HEK293T (cell line): ENCODE data around the gene CDRT4.
"Not testable (repeated sequence)": the region's sequence is repeated elsewhere in the genome, so short reads cannot be mapped to it uniquely, and the experiment has no call there.

Experiments used
- CTCF ChIA-PET: fragments of 350-600 bp; formaldehyde crosslinking; extraction: SDS; loops from one replicate; lab custom pipeline; 2021; ENCODE audit warnings: antibody characterized with exemption, inconsistent platforms; lab: Yijun Ruan, JAX
- POLR2A ChIA-PET: fragments of 350-600 bp; formaldehyde crosslinking; extraction: SDS; loops from one replicate; lab custom pipeline; 2020; ENCODE audit warnings: antibody characterized with exemption, inconsistent platforms; lab: Yijun Ruan, JAX
- DNase-seq: peaks from one replicate; pipeline ENCODE4 v3.0.0; 2012; ENCODE audit warnings: mixed read lengths; ENCODE audit errors: extremely low spot score
- ARNT ChIP-seq: fragments of 450-650 bp; IDR thresholded peaks from 2 replicates; pipeline ENCODE4 v1.6.1; 2017; ENCODE audit warnings: mild to moderate bottlenecking
- BHLHE40 ChIP-seq: fragments of 450-650 bp; IDR thresholded peaks from 2 replicates; pipeline ENCODE4 v1.6.1; 2016; ENCODE audit warnings: mild to moderate bottlenecking, moderate library complexity, borderline replicate concordance
- CTBP1 ChIP-seq: fragments of 450-650 bp; IDR thresholded peaks from 2 replicates; pipeline ENCODE4 v1.6.1; 2016; ENCODE audit warnings: borderline replicate concordance
- ELF4 ChIP-seq: fragments of 450-650 bp; IDR thresholded peaks from 2 replicates; pipeline ENCODE4 v1.6.1; 2017; ENCODE audit warnings: antibody characterized with exemption
- FOXA1 ChIP-seq: fragments of 450-650 bp; IDR thresholded peaks from 2 replicates; pipeline ENCODE4 v1.6.1; 2016; ENCODE audit warnings: mild to moderate bottlenecking
- FOXK2 ChIP-seq: fragments of 450-650 bp; IDR thresholded peaks from 2 replicates; pipeline ENCODE4 v1.6.1; 2016; ENCODE audit warnings: mild to moderate bottlenecking
- FOXM1 ChIP-seq: fragments of 450-650 bp; IDR thresholded peaks from 2 replicates; pipeline ENCODE4 v1.6.1; 2017; ENCODE audit warnings: mild to moderate bottlenecking, borderline replicate concordance
- HDGF ChIP-seq: fragments of 450-650 bp; IDR thresholded peaks from 2 replicates; pipeline ENCODE4 v1.6.1; 2017; ENCODE audit warnings: antibody characterized with exemption, borderline replicate concordance
- L3MBTL2 ChIP-seq: fragments of 450-650 bp; conservative IDR thresholded peaks from 2 replicates; pipeline ENCODE4 v1.6.1; 2016; ENCODE audit warnings: mild to moderate bottlenecking
- LEF1 ChIP-seq: fragments of 450-650 bp; IDR thresholded peaks from 2 replicates; pipeline ENCODE4 v1.6.1; 2017; ENCODE audit warnings: mild to moderate bottlenecking, borderline replicate concordance
- NFRKB ChIP-seq: fragments of 450-650 bp; IDR thresholded peaks from 2 replicates; pipeline ENCODE4 v1.6.1; 2016; ENCODE audit warnings: mild to moderate bottlenecking, moderate library complexity
- SP1 ChIP-seq: fragments of 450-650 bp; IDR thresholded peaks from 2 replicates; pipeline ENCODE4 v1.6.1; 2017
- SUZ12 ChIP-seq: fragments of 450-650 bp; IDR thresholded peaks from 2 replicates; pipeline ENCODE4 v1.6.1; 2016; ENCODE audit warnings: mild to moderate bottlenecking
- TARDBP ChIP-seq: fragments of 450-650 bp; IDR thresholded peaks from 2 replicates; pipeline ENCODE4 v1.6.1; 2016
- ZNF384 ChIP-seq: fragments of 450-650 bp; IDR thresholded peaks from 2 replicates; pipeline ENCODE4 v1.6.1; 2016
- TF ChIP-seq, protein P1 (sequence below): fragments of 450-650 bp; IDR thresholded peaks from 2 replicates; pipeline ENCODE4 v1.6.1; 2016

The CDRT4 gene

DNA sequence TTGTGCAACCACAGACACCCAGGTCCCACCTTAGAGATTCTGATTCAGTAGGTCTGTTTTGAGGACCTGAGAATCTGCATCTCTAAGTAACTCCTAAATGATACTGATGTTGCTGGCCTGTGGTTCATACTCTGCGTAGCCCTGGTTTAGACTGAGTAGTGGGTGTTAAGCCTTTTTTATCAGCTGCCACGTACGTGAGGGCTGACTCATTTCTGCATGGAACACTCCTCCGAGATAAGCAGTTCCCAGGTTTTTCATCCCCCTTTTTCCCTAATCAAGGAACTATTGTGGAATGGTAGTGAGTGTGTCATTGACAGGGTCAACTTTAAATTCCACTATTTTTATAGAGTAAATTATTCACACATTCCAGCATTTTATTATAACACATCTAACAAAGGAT lies 26.1 kb downstream of the CDRT4 start:
- no peak for DNase-seq
- TF ChIP-seq, protein P1, sequence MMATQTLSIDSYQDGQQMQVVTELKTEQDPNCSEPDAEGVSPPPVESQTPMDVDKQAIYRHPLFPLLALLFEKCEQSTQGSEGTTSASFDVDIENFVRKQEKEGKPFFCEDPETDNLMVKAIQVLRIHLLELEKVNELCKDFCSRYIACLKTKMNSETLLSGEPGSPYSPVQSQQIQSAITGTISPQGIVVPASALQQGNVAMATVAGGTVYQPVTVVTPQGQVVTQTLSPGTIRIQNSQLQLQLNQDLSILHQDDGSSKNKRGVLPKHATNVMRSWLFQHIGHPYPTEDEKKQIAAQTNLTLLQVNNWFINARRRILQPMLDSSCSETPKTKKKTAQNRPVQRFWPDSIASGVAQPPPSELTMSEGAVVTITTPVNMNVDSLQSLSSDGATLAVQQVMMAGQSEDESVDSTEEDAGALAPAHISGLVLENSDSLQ, result no peak
- TF ChIP-seq CTBP1 (no peak), ELF4 (no peak), ZNF384 (no peak), FOXM1 (no peak), BHLHE40 (no peak), NFRKB (no peak), FOXK2 (no peak), TARDBP (no peak), FOXA1 (no peak)
- CTCF ChIA-PET, result no interaction called here
- POLR2A ChIA-PET, result no interaction called here

DNA sequence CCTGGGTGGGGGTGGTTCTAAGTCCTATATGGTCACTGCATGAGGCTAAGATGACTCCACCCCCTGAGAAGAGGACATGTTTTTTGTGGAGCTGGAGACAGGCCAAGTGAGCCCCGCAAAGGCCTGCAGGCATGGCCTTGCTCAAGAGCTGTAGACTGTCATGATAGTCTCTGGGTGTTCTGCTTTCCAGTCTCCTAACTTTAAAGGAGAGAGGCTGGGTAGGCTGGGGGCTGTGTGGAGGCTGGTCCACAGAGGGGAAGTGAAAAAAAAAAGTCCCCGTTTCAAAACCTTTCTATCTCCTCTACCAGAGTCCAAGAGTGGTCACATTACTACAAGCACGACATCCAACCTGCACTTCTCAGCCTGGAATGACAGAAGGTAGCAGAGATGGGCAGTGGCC lies 27.1 kb downstream of the CDRT4 start:
- no peak for TF ChIP-seq NFRKB
- TF ChIP-seq CTBP1, result no peak
- no peak for TF ChIP-seq L3MBTL2
- no peak for TF ChIP-seq BHLHE40
- no peak for TF ChIP-seq LEF1
- TF ChIP-seq ZNF384, result no peak
- TF ChIP-seq ARNT, result no peak
- TF ChIP-seq FOXA1, result no peak
- no peak for TF ChIP-seq HDGF
- no peak for TF ChIP-seq FOXK2
- TF ChIP-seq ELF4, result no peak
- TF ChIP-seq, protein P1, result no peak
- TF ChIP-seq FOXM1, result no peak
- no peak for TF ChIP-seq SUZ12
- TF ChIP-seq TARDBP, result no peak
- TF ChIP-seq SP1, result no peak
- POLR2A ChIA-PET, result no interaction called here
- CTCF ChIA-PET, result interaction anchor here (0.7 kb wide), 1 partner anchor 207 kb away, joined by 3 read pairs; no protein-coding TSS in a partner anchor
- DNase-seq, result no peak

DNA sequence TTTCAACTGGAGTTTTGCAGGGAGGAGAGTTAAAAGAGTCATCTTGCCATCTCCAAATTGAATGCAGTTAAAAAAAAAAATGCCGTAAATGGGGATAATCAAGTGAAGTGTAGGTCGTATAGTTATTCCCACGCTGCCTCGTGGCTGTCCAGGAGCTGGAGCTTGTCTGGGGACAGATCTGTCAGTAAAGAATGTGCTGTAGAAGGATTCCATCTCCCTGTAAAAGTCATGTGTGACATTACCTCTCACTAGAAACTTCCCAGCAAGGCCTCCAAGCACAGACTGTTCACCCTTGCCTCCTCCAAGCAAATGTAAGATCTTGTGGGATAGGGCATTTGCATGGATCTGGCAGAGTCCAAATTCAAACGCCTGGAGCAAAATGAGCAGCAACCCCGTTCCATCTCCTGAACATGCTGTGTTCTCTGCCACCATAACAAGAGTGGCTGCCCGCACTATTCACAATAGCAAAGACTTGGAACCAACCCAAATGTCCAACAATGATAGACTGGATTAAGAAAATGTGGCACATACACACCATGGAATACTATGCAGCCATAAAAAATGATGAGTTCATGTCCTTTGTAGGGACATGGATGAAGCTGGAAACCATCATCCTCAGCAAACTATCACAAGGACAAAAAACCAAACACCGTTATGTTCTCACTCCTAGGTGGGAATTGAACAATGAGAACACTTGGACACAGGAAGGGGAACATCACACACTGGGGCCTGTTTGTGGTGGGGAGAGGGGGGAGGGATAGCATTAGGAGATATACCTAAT lies 28.0 kb downstream of the CDRT4 start:
- CTCF ChIA-PET, POLR2A ChIA-PET, DNase-seq: not testable (repeated sequence)

DNA sequence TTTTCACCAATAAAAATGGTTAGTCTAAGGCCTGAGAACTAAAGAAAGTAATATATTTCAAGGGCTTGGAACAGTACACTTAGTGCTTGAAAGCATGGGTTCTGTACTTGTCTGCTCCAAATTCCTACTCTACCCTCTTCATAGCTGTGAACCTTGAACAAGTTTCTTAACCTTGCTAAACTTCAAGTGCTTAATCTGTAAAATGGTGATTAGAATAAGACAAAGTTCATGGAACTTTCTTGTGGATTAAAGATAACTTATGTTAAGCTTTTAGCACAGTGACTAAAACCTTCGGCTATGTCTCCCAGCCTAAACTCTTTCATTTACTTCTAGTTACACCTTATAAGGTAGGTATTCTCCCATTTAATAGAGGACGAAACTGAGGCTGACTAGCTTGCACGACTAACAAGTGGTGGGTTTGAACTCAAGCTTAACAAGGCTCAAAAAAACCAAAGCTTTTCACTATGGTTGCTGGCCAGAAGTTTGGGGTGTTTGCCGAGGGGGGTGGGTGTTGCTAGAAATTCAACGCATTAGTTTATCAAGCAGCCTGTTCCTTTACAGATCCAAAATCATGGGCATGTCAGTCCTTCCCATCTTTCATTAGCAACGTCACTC lies 28.8 kb downstream of the CDRT4 start:
- TF ChIP-seq CTBP1 (no peak), L3MBTL2 (no peak), BHLHE40 (no peak), ZNF384 (no peak), TARDBP (no peak), FOXM1 (no peak), ARNT (no peak), ELF4 (no peak), NFRKB (no peak), SUZ12 (no peak)
- TF ChIP-seq, protein P1, result no peak
- POLR2A ChIA-PET, result no interaction called here
- DNase-seq, result no peak
- CTCF ChIA-PET, result no interaction called here

DNA sequence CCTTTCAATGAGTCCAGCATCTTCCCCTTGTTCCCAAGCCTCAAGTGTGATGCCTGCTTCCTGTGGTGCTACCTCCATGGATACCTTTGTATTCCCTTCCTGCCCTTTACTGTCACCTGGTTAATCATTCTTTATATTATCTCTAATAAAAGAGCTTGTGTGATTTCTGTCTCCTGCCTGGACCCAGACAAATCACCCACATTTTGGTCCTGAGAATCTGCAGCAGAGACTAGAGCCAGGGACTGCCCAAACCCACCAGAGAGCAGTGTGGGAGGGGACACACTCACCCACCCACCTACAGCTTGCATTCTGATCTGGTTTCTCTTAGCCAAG lies 30.2 kb downstream of the CDRT4 start:
- CTCF ChIA-PET, result interaction anchor here (0.7 to 1.3 kb wide), 3 partner anchors 8 to 180 kb away, joined by 3 to 4 read pairs (median 3); no protein-coding TSS in a partner anchor
- TF ChIP-seq TARDBP (no peak), ELF4 (no peak), SP1 (no peak), FOXA1 (no peak), HDGF (no peak), FOXK2 (no peak), ARNT (no peak), FOXM1 (no peak), BHLHE40 (no peak), LEF1 (no peak), CTBP1 (no peak), ZNF384 (no peak)
- TF ChIP-seq, protein P1, result no peak
- POLR2A ChIA-PET, result no interaction called here
- DNase-seq, result no peak
